ENCODE data around the gene CENPO. TPM values are rescaled to one million over a fixed set of nuclear protein-coding genes. Genes with fewer than 3 reads are reported as not detected.

CENPO gene
- total RNA-seq, 1 donor from 2014 or later = 12.9 TPM

GRCh38 chr2:24839729-24840128 is 46.5 kb downstream of the CENPO start:
- DNase-seq = no peak

- DNase-seq = no peak
Observed at GRCh38 chr2:24840164-24840869, 47.1 kb downstream of the CENPO start.

GRCh38 chr2:24840962-24841945 is 48.0 kb downstream of the CENPO start:
- peak; percentile 68 for DNase-seq

- DNase-seq = no peak
Observed at GRCh38 chr2:24842081-24843050, 49.1 kb downstream of the CENPO start.

GRCh38 chr2:24843330-24843860 is 50.2 kb downstream of the CENPO start:
- DNase-seq = no peak

- no peak for DNase-seq
Observed at GRCh38 chr2:24844023-24844685, 50.9 kb downstream of the CENPO start.

GRCh38 chr2:24845691-24846090 is 52.5 kb downstream of the CENPO start:
- DNase-seq = no peak

- DNase-seq = no peak
Observed at GRCh38 chr2:24850944-24851343, 57.7 kb downstream of the CENPO start.

GRCh38 chr2:24852026-24852425 is 58.8 kb downstream of the CENPO start:
- no peak for DNase-seq

GRCh38 chr2:24852431-24853020 is 59.3 kb downstream of the CENPO start:
- no peak for DNase-seq

- DNase-seq = no peak
Observed at GRCh38 chr2:24853046-24853445, 59.8 kb downstream of the CENPO start.

GRCh38 chr2:24853996-24854395 is 60.8 kb downstream of the CENPO start:
- no peak for DNase-seq

- no peak for DNase-seq
Observed at GRCh38 chr2:24855022-24855622, 61.9 kb downstream of the CENPO start.

GRCh38 chr2:24855726-24856125 is 62.5 kb downstream of the CENPO start:
- DNase-seq = peak; percentile 32

- no peak for DNase-seq
Observed at GRCh38 chr2:24856791-24857211, 63.6 kb downstream of the CENPO start.

GRCh38 chr2:24857746-24858145 is 64.5 kb downstream of the CENPO start:
- no peak for DNase-seq

GRCh38 chr2:24858996-24859395 is 65.8 kb downstream of the CENPO start:
- no peak for DNase-seq

- DNase-seq = no peak
Observed at GRCh38 chr2:24859968-24860600, 66.9 kb downstream of the CENPO start.

GRCh38 chr2:24860631-24861030 is 67.4 kb downstream of the CENPO start:
- no peak for DNase-seq

- no peak for DNase-seq
Observed at GRCh38 chr2:24861500-24861899, 68.3 kb downstream of the CENPO start.

All from tongue (tissue), 2 donors.